HepG2 (cell line): ENCODE measurements around the gene NME1. TPM values are rescaled to one million over a fixed set of nuclear protein-coding genes. Genes with fewer than 3 reads are reported as not detected.

Experiments used
- ATAD3A ChIP-seq: sonication (generic); formaldehyde crosslinking; IDR thresholded peaks from 2 replicates; pipeline ENCODE4 v1.4.0; 2020; ENCODE audit warnings: missing genetic modification reagents
- ATF7-NPFF ChIP-seq: sonication (generic); formaldehyde crosslinking; IDR thresholded peaks from 2 replicates; pipeline ENCODE4 v1.8.1; 2023; ENCODE audit warnings: mild to moderate bottlenecking, low read depth, missing genetic modification reagents, moderate library complexity
- CCAR2 ChIP-seq: fragments of 200-400 bp; formaldehyde crosslinking; optimal IDR thresholded peaks from 2 replicates; pipeline ENCODE3; 2018; ENCODE audit warnings: low read depth, mild to moderate bottlenecking, low read length, moderate library complexity
- CHD2 ChIP-seq: IDR thresholded peaks from 2 replicates; pipeline ENCODE4 v1.6.1; 2011; ENCODE audit warnings: low read depth, low read length, improper control_type of control experiment
- CREB1 ChIP-seq, 2 experiments: fragments of 450-650 bp in 1 of 2; IDR thresholded peaks; 2 replicates each; pipeline ENCODE4 v1.6.1; 2016 to 2017; ENCODE audit warnings: control low read depth in 1 of 2, mild to moderate bottlenecking in 1 of 2, missing compliant biosample characterization in 1 of 2, missing genetic modification characterization in 1 of 2
- GZF1 ChIP-seq: sonication (generic); formaldehyde crosslinking; IDR thresholded peaks from 2 replicates; pipeline ENCODE4 v1.5.1; 2020; ENCODE audit warnings: mild to moderate bottlenecking, missing genetic modification reagents
- ISX ChIP-seq: sonication (generic); formaldehyde crosslinking; conservative IDR thresholded peaks from 2 replicates; pipeline ENCODE4 v1.5.0; 2020; ENCODE audit warnings: missing genetic modification reagents
- SNAI1 ChIP-seq: sonication (generic); formaldehyde crosslinking; IDR thresholded peaks from 2 replicates; pipeline ENCODE4 v1.5.0; 2020; ENCODE audit warnings: mild to moderate bottlenecking, missing genetic modification reagents, borderline replicate concordance
- SP1 ChIP-seq, 2 experiments: fragments of 450-650 bp in 1 of 2; sonication (generic) in 1 of 2; formaldehyde crosslinking in 1 of 2; IDR thresholded peaks; 2 replicates each; pipeline versions ENCODE4 v1.4.0 to v1.6.1; 2016 to 2020; ENCODE audit warnings: missing genetic modification reagents in 1 of 2
- SP4 ChIP-seq: sonication (generic); formaldehyde crosslinking; IDR thresholded peaks from 2 replicates; pipeline ENCODE4 v1.8.1; 2023; ENCODE audit warnings: mild to moderate bottlenecking, missing genetic modification reagents
- SUZ12 ChIP-seq: fragments of 150-350 bp; IDR thresholded peaks from 2 replicates; pipeline ENCODE4 v1.6.1; 2014; ENCODE audit warnings: low read depth, low read length
- WIZ ChIP-seq: sonication (generic); formaldehyde crosslinking; IDR thresholded peaks from 2 replicates; pipeline ENCODE4 v1.5.1; 2020; ENCODE audit warnings: mild to moderate bottlenecking, missing genetic modification reagents
- ZFY ChIP-seq: sonication (generic); formaldehyde crosslinking; IDR thresholded peaks from 2 replicates; pipeline ENCODE4 v1.4.0; 2020; ENCODE audit warnings: missing genetic modification reagents
- ZNF235 ChIP-seq: sonication (generic); formaldehyde crosslinking; IDR thresholded peaks from 2 replicates; pipeline ENCODE4 v1.8.1; 2023; ENCODE audit warnings: mild to moderate bottlenecking, missing genetic modification reagents, borderline replicate concordance
- ZNF292 ChIP-seq: sonication (generic); formaldehyde crosslinking; IDR thresholded peaks from 2 replicates; pipeline ENCODE4 v1.8.1; 2022; ENCODE audit warnings: mild to moderate bottlenecking, low read depth, missing genetic modification reagents, borderline replicate concordance
- polyA plus RNA-seq, 8 experiments: library from polyadenylated mRNA; depleted of rRNA in 3 of 8; stranded (reverse) in 7 of 8; unstranded in 1 of 8; fragments of >200 nt; fragmentation: Illumina TruSeq in 4 of 8; extraction: Trizol in 4 of 8; gene quantifications; 2 replicates each; pipeline versions ENCODE4 v1.2.1 to v1.2.3, GENCODE V29; 2011 to 2016; ENCODE audit warnings: low read depth in 4 of 8, missing spikeins in 1 of 8, mixed read lengths in 1 of 8; ENCODE audit not compliant: insufficient read depth in 1 of 8
- total RNA-seq, 5 experiments: library from RNA; depleted of rRNA; stranded (reverse); fragments of >200 nt; fragmentation: Illumina TruSeq; extraction: Trizol; gene quantifications; 2 replicates each; pipeline ENCODE4 v1.2.3, GENCODE V29; 2016; ENCODE audit warnings: low read depth in 1 of 5
- TF ChIP-seq, protein P1 (sequence below): IDR thresholded peaks from 2 replicates; pipeline ENCODE4 v1.6.1; 2016; ENCODE audit warnings: missing compliant biosample characterization, missing genetic modification reagents, borderline replicate concordance
- TF ChIP-seq, protein P2 (sequence below): sonication (generic); formaldehyde crosslinking; IDR thresholded peaks from 2 replicates; pipeline ENCODE4 v1.4.0; 2020; ENCODE audit warnings: mild to moderate bottlenecking, missing genetic modification reagents
- TF ChIP-seq, protein P3 (sequence below): sonication (generic); formaldehyde crosslinking; IDR thresholded peaks from 2 replicates; pipeline ENCODE4 v1.4.0; 2020; ENCODE audit warnings: missing genetic modification reagents, mild to moderate bottlenecking, borderline replicate concordance
- TF ChIP-seq, protein P4 (sequence below): sonication (generic); formaldehyde crosslinking; conservative IDR thresholded peaks from 2 replicates; pipeline ENCODE4 v1.8.1; 2023; ENCODE audit warnings: missing genetic modification reagents
- TF ChIP-seq, protein P5 (sequence below): sonication (generic); formaldehyde crosslinking; IDR thresholded peaks from 2 replicates; pipeline ENCODE4 v1.5.0; 2020; ENCODE audit warnings: mild to moderate bottlenecking, missing genetic modification reagents, borderline replicate concordance

Gene NME1
- total and polyA plus RNA-seq, 2 of the 13 experiments (the other 11 are each of a cell fraction or from before 2014, with no cell fraction given) = 295 to 516 TPM

DNA sequence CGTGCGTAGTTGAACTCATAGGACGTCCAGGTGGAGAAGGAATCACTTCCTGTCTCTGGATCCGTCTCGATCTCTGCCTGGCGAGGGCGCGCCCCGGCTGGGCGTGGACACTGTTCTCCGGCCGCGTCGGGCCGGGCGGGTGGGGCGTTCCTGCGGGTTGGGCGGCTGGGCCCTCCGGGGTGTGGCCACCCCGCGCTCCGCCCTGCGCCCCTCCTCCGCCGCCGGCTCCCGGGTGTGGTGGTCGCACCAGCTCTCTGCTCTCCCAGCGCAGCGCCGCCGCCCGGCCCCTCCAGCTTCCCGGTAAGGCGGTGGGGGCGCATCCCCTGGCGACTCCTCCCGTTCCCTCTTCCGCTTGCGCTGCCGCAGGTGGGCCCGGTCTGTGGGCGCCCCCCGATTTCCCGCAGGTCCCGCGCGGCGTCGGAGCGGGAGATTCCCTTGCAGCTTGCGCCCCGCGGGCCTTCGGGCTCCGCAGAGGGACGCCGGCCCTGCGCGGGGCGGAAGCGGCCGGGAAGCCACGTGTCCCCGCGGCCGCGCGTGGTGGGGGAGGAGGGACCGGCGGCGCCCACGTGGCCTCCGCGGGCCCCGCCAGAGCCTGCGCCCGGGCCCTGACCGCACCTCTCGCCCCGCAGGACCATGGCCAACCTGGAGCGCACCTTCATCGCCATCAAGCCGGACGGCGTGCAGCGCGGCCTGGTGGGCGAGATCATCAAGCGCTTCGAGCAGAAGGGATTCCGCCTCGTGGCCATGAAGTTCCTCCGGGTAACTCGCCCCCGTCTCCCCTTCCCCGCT lies 13.0 kb downstream of the NME1 start, which contains the start of gene NME2 (continued):
- TF ChIP-seq ZFY (CRISPR knock-in tag) (peak; percentile 95), ISX (CRISPR knock-in tag) (no peak), SNAI1 (CRISPR knock-in tag) (0 out of 2 replicates have a peak, but pooled peaks have one; percentile 16), SUZ12 (no peak), GZF1 (CRISPR knock-in tag) (peak; percentile 19; the same call in 1 of the 2 replicates), CCAR2 (no peak), SP4 (CRISPR knock-in tag) (peak; percentile 71), ZNF235 (peak; percentile 76), CHD2 (no peak), ZNF292 (0 out of 2 replicates have a peak, but pooled peaks have one; percentile 61), CREB1 (IDR thresholded peaks at IDR 0.05) (no peak), CREB1 (CRISPR knock-in tag; IDR thresholded peaks at IDR 0.05) (no peak), WIZ (peak; percentile 84; the same call in 1 of the 2 replicates), ATF7-NPFF (CRISPR knock-in tag) (peak; percentile 84), SP1 (IDR thresholded peaks at IDR 0.05) (no peak), SP1 (CRISPR knock-in tag; IDR thresholded peaks at IDR 0.05) (peak; percentile 62), ATAD3A (no peak)
- TF ChIP-seq, protein P1, sequence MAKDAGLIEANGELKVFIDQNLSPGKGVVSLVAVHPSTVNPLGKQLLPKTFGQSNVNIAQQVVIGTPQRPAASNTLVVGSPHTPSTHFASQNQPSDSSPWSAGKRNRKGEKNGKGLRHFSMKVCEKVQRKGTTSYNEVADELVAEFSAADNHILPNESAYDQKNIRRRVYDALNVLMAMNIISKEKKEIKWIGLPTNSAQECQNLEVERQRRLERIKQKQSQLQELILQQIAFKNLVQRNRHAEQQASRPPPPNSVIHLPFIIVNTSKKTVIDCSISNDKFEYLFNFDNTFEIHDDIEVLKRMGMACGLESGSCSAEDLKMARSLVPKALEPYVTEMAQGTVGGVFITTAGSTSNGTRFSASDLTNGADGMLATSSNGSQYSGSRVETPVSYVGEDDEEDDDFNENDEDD (CRISPR knock-in tag) = peak; percentile 8; the same call in 1 of the 2 replicates
- TF ChIP-seq, protein P2, sequence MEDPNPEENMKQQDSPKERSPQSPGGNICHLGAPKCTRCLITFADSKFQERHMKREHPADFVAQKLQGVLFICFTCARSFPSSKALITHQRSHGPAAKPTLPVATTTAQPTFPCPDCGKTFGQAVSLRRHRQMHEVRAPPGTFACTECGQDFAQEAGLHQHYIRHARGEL (CRISPR knock-in tag) = no peak
- TF ChIP-seq, protein P3, sequence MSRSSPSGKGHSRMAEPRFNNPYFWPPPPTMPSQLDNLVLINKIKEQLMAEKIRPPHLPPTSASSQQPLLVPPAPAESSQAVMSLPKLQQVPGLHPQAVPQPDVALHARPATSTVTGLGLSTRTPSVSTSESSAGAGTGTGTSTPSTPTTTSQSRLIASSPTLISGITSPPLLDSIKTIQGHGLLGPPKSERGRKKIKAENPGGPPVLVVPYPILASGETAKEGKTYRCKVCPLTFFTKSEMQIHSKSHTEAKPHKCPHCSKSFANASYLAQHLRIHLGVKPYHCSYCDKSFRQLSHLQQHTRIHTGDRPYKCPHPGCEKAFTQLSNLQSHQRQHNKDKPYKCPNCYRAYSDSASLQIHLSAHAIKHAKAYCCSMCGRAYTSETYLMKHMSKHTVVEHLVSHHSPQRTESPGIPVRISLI (CRISPR knock-in tag) = peak; percentile 8; the same call in 1 of the 2 replicates
- TF ChIP-seq, protein P4, sequence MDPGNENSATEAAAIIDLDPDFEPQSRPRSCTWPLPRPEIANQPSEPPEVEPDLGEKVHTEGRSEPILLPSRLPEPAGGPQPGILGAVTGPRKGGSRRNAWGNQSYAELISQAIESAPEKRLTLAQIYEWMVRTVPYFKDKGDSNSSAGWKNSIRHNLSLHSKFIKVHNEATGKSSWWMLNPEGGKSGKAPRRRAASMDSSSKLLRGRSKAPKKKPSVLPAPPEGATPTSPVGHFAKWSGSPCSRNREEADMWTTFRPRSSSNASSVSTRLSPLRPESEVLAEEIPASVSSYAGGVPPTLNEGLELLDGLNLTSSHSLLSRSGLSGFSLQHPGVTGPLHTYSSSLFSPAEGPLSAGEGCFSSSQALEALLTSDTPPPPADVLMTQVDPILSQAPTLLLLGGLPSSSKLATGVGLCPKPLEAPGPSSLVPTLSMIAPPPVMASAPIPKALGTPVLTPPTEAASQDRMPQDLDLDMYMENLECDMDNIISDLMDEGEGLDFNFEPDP (CRISPR knock-in tag) = no peak
- TF ChIP-seq, protein P5, sequence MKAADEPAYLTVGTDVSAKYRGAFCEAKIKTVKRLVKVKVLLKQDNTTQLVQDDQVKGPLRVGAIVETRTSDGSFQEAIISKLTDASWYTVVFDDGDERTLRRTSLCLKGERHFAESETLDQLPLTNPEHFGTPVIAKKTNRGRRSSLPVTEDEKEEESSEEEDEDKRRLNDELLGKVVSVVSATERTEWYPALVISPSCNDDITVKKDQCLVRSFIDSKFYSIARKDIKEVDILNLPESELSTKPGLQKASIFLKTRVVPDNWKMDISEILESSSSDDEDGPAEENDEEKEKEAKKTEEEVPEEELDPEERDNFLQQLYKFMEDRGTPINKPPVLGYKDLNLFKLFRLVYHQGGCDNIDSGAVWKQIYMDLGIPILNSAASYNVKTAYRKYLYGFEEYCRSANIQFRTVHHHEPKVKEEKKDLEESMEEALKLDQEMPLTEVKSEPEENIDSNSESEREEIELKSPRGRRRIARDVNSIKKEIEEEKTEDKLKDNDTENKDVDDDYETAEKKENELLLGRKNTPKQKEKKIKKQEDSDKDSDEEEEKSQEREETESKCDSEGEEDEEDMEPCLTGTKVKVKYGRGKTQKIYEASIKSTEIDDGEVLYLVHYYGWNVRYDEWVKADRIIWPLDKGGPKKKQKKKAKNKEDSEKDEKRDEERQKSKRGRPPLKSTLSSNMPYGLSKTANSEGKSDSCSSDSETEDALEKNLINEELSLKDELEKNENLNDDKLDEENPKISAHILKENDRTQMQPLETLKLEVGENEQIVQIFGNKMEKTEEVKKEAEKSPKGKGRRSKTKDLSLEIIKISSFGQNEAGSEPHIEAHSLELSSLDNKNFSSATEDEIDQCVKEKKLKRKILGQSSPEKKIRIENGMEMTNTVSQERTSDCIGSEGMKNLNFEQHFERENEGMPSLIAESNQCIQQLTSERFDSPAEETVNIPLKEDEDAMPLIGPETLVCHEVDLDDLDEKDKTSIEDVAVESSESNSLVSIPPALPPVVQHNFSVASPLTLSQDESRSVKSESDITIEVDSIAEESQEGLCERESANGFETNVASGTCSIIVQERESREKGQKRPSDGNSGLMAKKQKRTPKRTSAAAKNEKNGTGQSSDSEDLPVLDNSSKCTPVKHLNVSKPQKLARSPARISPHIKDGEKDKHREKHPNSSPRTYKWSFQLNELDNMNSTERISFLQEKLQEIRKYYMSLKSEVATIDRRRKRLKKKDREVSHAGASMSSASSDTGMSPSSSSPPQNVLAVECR (CRISPR knock-in tag) = peak; percentile 90
